Measurements from ENCODE around the gene TTF1.

Gene TTF1

DNA sequence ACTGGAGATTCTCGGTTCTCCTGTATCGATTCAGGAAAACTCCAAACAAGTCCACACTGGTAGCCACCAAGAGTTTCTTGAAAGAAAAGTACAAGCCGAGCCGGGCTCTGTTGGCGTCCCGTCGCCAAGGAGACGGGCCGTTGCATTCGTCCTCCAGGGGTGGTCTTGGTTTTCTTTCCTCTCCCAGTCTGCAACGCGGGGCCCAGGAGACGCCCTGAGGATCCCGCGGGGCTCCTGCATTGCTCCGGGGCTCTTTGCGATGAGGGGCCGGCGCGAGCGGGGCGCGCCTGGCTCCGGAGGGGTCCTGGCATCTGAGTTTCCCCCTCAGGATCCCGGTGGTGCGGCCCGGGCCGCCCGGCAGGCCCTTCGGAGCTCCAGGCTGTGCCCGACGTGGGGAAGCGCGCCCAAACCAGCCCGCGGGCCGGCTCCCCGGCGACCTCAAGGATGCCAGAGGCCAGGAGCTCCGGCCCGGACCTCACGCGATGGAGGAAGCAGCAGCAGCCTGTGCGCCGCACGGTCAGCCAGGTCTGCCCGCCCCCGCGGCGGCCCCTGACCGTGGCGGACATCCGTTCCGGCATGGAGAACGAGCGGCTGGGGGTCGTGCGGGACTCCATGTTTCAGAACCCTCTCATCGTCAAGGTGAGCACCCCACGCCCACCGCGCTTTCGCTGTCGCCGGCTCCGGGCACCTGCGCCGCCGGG, 3.3 kb upstream of the TTF1 start, which contains the start of gene CFAP77:
Gene CFAP77, plus strand, starts transcription at position 384 of the 701 bp plus-strand sequence. Its CDS starts 61 bp downstream, at position 445.
- peak within 1 kb of the TSS; percentile 27 for H3K4me3 ChIP-seq (replicated peaks; ENCODE audit: insufficient read depth, low read length)

DNA sequence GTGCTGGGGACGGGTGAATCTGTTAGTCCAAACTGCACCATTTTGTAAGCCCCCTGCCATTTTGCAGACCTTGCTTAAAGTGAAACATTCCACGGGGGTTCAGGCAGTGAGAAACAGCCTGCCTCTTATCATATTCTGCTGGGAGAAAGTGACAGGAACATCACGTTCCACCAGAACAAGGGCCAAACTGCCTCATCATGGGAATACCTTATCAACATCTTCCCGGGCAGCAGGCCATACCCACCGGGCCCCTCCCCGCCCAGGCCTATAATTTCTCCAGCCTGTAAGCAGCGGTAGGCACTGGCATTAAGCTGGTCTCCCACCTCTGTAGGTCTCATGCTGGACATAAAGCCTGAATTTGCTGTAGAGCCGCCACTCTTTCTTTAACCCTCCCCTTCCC, 1.9 kb upstream of the TTF1 start:
- Histone ChIP-seq H3K27me3 (ENCODE audit: insufficient read depth, poor library complexity, severe bottlenecking) (peaks cover 23% of the 10 kb centered on the region), H3K27ac (replicated peaks) (no peak overlapping the region), H3K4me3 (replicated peaks; ENCODE audit: insufficient read depth, low read length) (no peak overlapping the region)
- TF ChIP-seq POLR2AphosphoS5 (IDR thresholded peaks at IDR 0.05; ENCODE audit: low read depth): no peak
- DNase-seq (ENCODE audit: low read depth in 1 of 2, low spot score in 1 of 2): no peak

More for the DNA sequence above, 3.3 kb upstream of the TTF1 start, which contains the start of gene CFAP77:
- TF ChIP-seq, protein P1, sequence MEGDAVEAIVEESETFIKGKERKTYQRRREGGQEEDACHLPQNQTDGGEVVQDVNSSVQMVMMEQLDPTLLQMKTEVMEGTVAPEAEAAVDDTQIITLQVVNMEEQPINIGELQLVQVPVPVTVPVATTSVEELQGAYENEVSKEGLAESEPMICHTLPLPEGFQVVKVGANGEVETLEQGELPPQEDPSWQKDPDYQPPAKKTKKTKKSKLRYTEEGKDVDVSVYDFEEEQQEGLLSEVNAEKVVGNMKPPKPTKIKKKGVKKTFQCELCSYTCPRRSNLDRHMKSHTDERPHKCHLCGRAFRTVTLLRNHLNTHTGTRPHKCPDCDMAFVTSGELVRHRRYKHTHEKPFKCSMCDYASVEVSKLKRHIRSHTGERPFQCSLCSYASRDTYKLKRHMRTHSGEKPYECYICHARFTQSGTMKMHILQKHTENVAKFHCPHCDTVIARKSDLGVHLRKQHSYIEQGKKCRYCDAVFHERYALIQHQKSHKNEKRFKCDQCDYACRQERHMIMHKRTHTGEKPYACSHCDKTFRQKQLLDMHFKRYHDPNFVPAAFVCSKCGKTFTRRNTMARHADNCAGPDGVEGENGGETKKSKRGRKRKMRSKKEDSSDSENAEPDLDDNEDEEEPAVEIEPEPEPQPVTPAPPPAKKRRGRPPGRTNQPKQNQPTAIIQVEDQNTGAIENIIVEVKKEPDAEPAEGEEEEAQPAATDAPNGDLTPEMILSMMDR (IDR thresholded peaks at IDR 0.05; ENCODE audit: insufficient read depth, low read length): no peak
- TF ChIP-seq POLR2AphosphoS5 (IDR thresholded peaks at IDR 0.05; ENCODE audit: low read depth): no peak
- no peak for TF ChIP-seq GABPA (IDR thresholded peaks at IDR 0.05; ENCODE audit: low read depth)
- TF ChIP-seq, protein P2, sequence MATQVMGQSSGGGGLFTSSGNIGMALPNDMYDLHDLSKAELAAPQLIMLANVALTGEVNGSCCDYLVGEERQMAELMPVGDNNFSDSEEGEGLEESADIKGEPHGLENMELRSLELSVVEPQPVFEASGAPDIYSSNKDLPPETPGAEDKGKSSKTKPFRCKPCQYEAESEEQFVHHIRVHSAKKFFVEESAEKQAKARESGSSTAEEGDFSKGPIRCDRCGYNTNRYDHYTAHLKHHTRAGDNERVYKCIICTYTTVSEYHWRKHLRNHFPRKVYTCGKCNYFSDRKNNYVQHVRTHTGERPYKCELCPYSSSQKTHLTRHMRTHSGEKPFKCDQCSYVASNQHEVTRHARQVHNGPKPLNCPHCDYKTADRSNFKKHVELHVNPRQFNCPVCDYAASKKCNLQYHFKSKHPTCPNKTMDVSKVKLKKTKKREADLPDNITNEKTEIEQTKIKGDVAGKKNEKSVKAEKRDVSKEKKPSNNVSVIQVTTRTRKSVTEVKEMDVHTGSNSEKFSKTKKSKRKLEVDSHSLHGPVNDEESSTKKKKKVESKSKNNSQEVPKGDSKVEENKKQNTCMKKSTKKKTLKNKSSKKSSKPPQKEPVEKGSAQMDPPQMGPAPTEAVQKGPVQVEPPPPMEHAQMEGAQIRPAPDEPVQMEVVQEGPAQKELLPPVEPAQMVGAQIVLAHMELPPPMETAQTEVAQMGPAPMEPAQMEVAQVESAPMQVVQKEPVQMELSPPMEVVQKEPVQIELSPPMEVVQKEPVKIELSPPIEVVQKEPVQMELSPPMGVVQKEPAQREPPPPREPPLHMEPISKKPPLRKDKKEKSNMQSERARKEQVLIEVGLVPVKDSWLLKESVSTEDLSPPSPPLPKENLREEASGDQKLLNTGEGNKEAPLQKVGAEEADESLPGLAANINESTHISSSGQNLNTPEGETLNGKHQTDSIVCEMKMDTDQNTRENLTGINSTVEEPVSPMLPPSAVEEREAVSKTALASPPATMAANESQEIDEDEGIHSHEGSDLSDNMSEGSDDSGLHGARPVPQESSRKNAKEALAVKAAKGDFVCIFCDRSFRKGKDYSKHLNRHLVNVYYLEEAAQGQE (IDR thresholded peaks at IDR 0.05; ENCODE audit: insufficient replicate concordance, low read depth): no peak
- no peak for TF ChIP-seq SPI1 (IDR thresholded peaks at IDR 0.05; ENCODE audit: borderline replicate concordance, low read depth)
- peaks cover 30% of the 10 kb centered on the region for H3K27me3 ChIP-seq (ENCODE audit: insufficient read depth, poor library complexity, severe bottlenecking)
- peak in 1 of 2 experiments; percentile 43 for DNase-seq (ENCODE audit: low read depth in 1 of 2, low spot score in 1 of 2)
- no peak within 1 kb of the TSS for H3K27ac ChIP-seq (replicated peaks)

GRCh38 chr9:132407196-132407595, 556 bp upstream of the TTF1 start:
- Histone ChIP-seq H3K4me3 (replicated peaks; ENCODE audit: insufficient read depth, low read length) (peak overlapping the region; percentile 81; the same call in 1 of the 2 replicates), H3K27ac (replicated peaks) (peak overlapping the region; percentile 57; the same call in 1 of the 2 replicates), H3K27me3 (ENCODE audit: insufficient read depth, poor library complexity, severe bottlenecking) (peaks cover 10% of the 10 kb centered on the region)
- TF ChIP-seq GABPA (IDR thresholded peaks at IDR 0.05; ENCODE audit: low read depth): no peak
- no peak for DNase-seq (ENCODE audit: low read depth in 1 of 2, low spot score in 1 of 2)

DNA sequence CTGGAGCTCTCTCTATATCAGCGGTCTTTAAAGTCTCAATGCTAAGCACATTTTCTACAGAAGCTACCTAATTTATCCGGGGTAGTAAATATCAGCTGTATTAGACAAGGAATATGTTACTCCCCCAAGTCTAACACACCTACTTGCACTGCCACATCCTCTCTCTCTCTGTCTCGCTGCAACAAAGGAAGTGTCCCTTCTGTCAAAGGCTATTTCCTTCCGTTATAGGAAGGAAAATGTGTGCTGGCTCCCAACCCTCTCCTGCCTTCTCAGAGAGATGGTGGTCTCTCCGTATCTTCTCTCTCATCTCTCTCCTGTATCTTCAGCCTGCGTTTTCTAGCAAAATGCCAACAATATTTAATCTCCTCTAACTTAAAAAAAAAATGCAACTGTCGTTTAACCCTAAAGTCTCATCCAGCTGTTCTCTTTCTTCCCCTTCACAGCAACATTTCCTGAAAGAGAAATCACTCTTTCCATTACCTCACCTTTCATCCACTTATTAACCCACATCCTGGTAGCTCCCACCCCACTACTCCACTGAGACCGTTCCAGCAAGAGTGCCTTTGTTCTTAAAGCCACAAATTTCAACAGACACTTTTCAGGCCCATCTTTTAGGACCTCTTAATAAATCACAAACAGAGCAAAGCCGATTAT, 2.3 kb downstream of the TTF1 start:
- H3K27ac ChIP-seq (replicated peaks): no peak overlapping the region
- DNase-seq (ENCODE audit: low read depth in 1 of 2, low spot score in 1 of 2): peak in 1 of 2 experiments; percentile 11
- no peak overlapping the region for H3K4me3 ChIP-seq (replicated peaks; ENCODE audit: insufficient read depth, low read length)
- TF ChIP-seq SPI1 (IDR thresholded peaks at IDR 0.05; ENCODE audit: borderline replicate concordance, low read depth) (no peak), POLR2AphosphoS5 (IDR thresholded peaks at IDR 0.05; ENCODE audit: low read depth) (no peak), GABPA (IDR thresholded peaks at IDR 0.05; ENCODE audit: low read depth) (no peak)
- TF ChIP-seq, protein P2 (IDR thresholded peaks at IDR 0.05; ENCODE audit: insufficient replicate concordance, low read depth): no peak
- TF ChIP-seq, protein P1 (IDR thresholded peaks at IDR 0.05; ENCODE audit: insufficient read depth, low read length): no peak
- peaks cover 1% of the 10 kb centered on the region for H3K27me3 ChIP-seq (ENCODE audit: insufficient read depth, poor library complexity, severe bottlenecking)

Data from HL-60 (cell line).